CD4-positive, alpha-beta T cell treated with Interleukin-6 for 4 hours (primary cell): ENCODE data around the gene ZSWIM8.

Source experiments
- DNase-seq: peaks from one replicate; pipeline ENCODE4 v3.0.0-alpha.2; 2020; ENCODE audit warnings: mixed read lengths

ZSWIM8 gene

GRCh38 chr10:73798927-73799560, 13.6 kb downstream of the ZSWIM8 start:
- DNase-seq, result no peak

GRCh38 chr10:73799899-73800559, 14.6 kb downstream of the ZSWIM8 start:
- DNase-seq, result no peak

GRCh38 chr10:73800560-73801252, 15.3 kb downstream of the ZSWIM8 start:
- DNase-seq, result no peak

GRCh38 chr10:73801253-73801590, 15.8 kb downstream of the ZSWIM8 start:
- DNase-seq, result no peak

GRCh38 chr10:73802276-73802991, 17.0 kb downstream of the ZSWIM8 start:
- no peak for DNase-seq

GRCh38 chr10:73803680-73804286, 18.4 kb downstream of the ZSWIM8 start:
- DNase-seq, result no peak

- DNase-seq, result no peak
These were observed 21.0 kb downstream of the ZSWIM8 start for GRCh38 chr10:73806176-73806950.

GRCh38 chr10:73807471-73807870, 22.1 kb downstream of the ZSWIM8 start:
- DNase-seq, result no peak

GRCh38 chr10:73808021-73808815, 22.8 kb downstream of the ZSWIM8 start:
- no peak for DNase-seq

- no peak for DNase-seq
These were observed 23.8 kb downstream of the ZSWIM8 start for GRCh38 chr10:73809061-73809818.

- DNase-seq, result peak; percentile 26
These were observed 24.9 kb downstream of the ZSWIM8 start for GRCh38 chr10:73810358-73810734.

- DNase-seq, result peak; percentile 78
These were observed 25.5 kb downstream of the ZSWIM8 start for GRCh38 chr10:73810735-73811465.

GRCh38 chr10:73812657-73813056, 27.3 kb downstream of the ZSWIM8 start:
- DNase-seq, result no peak

GRCh38 chr10:73813333-73813732, 27.9 kb downstream of the ZSWIM8 start:
- DNase-seq, result no peak

GRCh38 chr10:73814276-73814895, 29.0 kb downstream of the ZSWIM8 start:
- DNase-seq, result no peak

GRCh38 chr10:73814896-73815718, 29.7 kb downstream of the ZSWIM8 start:
- DNase-seq, result peak; percentile 26

- no peak for DNase-seq
These were observed 30.3 kb downstream of the ZSWIM8 start for GRCh38 chr10:73815719-73816030.

GRCh38 chr10:73816917-73817729, 31.7 kb downstream of the ZSWIM8 start:
- no peak for DNase-seq
